ENCODE data around the gene PLPPR3.

The PLPPR3 gene

GRCh38 chr19:796692-797527 lies 24.8 kb downstream of the PLPPR3 start, which contains the start of gene PTBP1:
Gene PTBP1, plus strand, starts transcription at chr19:797452. Its CDS starts 46 bp downstream, at chr19:797498.
- DNase-seq (ENCODE audit: low spot score): peak; percentile 98

GRCh38 chr19:795691-796581 lies 25.8 kb downstream of the PLPPR3 start:
- DNase-seq (ENCODE audit: low spot score): no peak

- DNase-seq (ENCODE audit: low spot score): no peak
Measured at GRCh38 chr19:795073-795611, 26.6 kb downstream of the PLPPR3 start.

- DNase-seq (ENCODE audit: low spot score): no peak
Measured at GRCh38 chr19:793806-794205, 27.9 kb downstream of the PLPPR3 start.

- no peak for DNase-seq (ENCODE audit: low spot score)
Measured at GRCh38 chr19:792306-792885, 29.4 kb downstream of the PLPPR3 start.

- no peak for DNase-seq (ENCODE audit: low spot score)
Measured at GRCh38 chr19:791567-792305, 30.0 kb downstream of the PLPPR3 start.

- DNase-seq (ENCODE audit: low spot score): no peak
Measured at GRCh38 chr19:791007-791566, 30.7 kb downstream of the PLPPR3 start.

- DNase-seq (ENCODE audit: low spot score): no peak
Measured at GRCh38 chr19:789701-790060, 32.1 kb downstream of the PLPPR3 start.

- DNase-seq (ENCODE audit: low spot score): no peak
Measured at GRCh38 chr19:788983-789700, 32.6 kb downstream of the PLPPR3 start.

- DNase-seq (ENCODE audit: low spot score): no peak
Measured at GRCh38 chr19:788686-788982, 33.1 kb downstream of the PLPPR3 start.

- no peak for DNase-seq (ENCODE audit: low spot score)
Measured at GRCh38 chr19:787536-787935, 34.2 kb downstream of the PLPPR3 start.

GRCh38 chr19:784541-784940 lies 37.2 kb downstream of the PLPPR3 start:
- DNase-seq (ENCODE audit: low spot score): no peak

- no peak for DNase-seq (ENCODE audit: low spot score)
Measured at GRCh38 chr19:782878-783668, 38.7 kb downstream of the PLPPR3 start.

GRCh38 chr19:782185-782877 lies 39.4 kb downstream of the PLPPR3 start:
- DNase-seq (ENCODE audit: low spot score): peak; percentile 76

GRCh38 chr19:781800-782184 lies 40.0 kb downstream of the PLPPR3 start:
- no peak for DNase-seq (ENCODE audit: low spot score)

- no peak for DNase-seq (ENCODE audit: low spot score)
Measured at GRCh38 chr19:780935-781334, 40.8 kb downstream of the PLPPR3 start.

- peak; percentile 85 for DNase-seq (ENCODE audit: low spot score)
Measured at GRCh38 chr19:778910-779653, 42.7 kb downstream of the PLPPR3 start.

- no peak for DNase-seq (ENCODE audit: low spot score)
Measured at GRCh38 chr19:776549-776948, 45.2 kb downstream of the PLPPR3 start.
